ENCODE measurements around the gene LEUTX.

The LEUTX gene

DNA sequence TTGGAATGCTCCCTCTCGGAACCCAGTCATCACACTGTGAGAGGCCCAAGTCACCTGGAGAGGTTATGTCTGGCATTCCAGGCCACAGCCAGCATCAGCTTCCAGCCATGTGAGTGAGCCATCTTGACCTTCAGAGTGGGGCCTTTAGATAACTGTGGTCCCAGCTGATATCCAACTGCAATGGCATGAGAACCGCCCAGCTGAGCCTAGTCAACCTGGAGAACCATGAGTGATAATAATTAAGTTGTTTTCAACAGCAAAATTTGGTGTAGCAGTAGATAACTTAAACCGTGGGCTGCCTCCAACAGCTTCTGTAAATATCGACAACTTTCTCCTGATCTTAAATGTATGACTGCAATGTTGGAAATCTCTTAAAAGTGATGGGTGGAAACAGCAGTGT, 30.7 kb downstream of the LEUTX start:
- no peak overlapping the region for H4K8ac ChIP-seq (ENCODE audit: low read depth, low read length)
- no CpG with 5 or more reads among the region's 4 CpGs for WGBS, 2 donors (ENCODE audit: extremely low coverage in 2 of 2, insufficient read length in 2 of 2, insufficient replicate concordance in 1 of 2)
- H3K23ac ChIP-seq (ENCODE audit: low read depth, low read length, poor library complexity), result no peak overlapping the region
- no peak overlapping the region for H3K14ac ChIP-seq (ENCODE audit: low read length)
- H3K27me3 ChIP-seq (ENCODE audit: control insufficient read depth in 3 of 3, insufficient read depth in 3 of 3, low read depth in 1 of 3, low read length in 3 of 3), result no peaks in the 10 kb centered on the region
- no peak overlapping the region for H3K9ac ChIP-seq (ENCODE audit: low read depth, low read length, poor library complexity)
- no peak overlapping the region for H3K4me2 ChIP-seq (ENCODE audit: insufficient read depth, low read length, poor library complexity, severe bottlenecking)
- H3K4me3 ChIP-seq (ENCODE audit: low read length in 2 of 2), result no peak overlapping the region
- H3K4me1 ChIP-seq (ENCODE audit: control insufficient read depth in 2 of 2, insufficient read depth in 1 of 2, low read depth in 1 of 2, low read length in 2 of 2), result no peaks in the 10 kb centered on the region
- no peak overlapping the region for H2BK5ac ChIP-seq (ENCODE audit: low read length)
- DNase-seq (ENCODE audit: low spot score), result no peak
- no peak overlapping the region for H3K27ac ChIP-seq (replicated peaks; ENCODE audit: low read length)
- H3K79me1 ChIP-seq (ENCODE audit: low read depth, low read length), result no peaks in the 10 kb centered on the region
- no peak overlapping the region for H2BK12ac ChIP-seq (ENCODE audit: low read length)
- no peak overlapping the region for H3K4ac ChIP-seq (ENCODE audit: low read length)
- H4K91ac ChIP-seq (ENCODE audit: low read depth, low read length, poor library complexity), result no peak overlapping the region
- no peak overlapping the region for H2BK120ac ChIP-seq (ENCODE audit: low read depth, low read length)
- no peaks in the 10 kb centered on the region for H3K9me3 ChIP-seq (replicated peaks in 1 of 2; ENCODE audit: control insufficient read depth in 2 of 2, insufficient read depth in 1 of 2, low read depth in 1 of 2, low read length in 2 of 2)
- H2AFZ ChIP-seq (ENCODE audit: low read length), result no peak overlapping the region
- no peak overlapping the region for H3K18ac ChIP-seq (ENCODE audit: low read length)
- H2BK15ac ChIP-seq (ENCODE audit: low read length), result no peak overlapping the region
- H3K36me3 ChIP-seq (replicated peaks in 1 of 2; ENCODE audit: control insufficient read depth in 2 of 2, insufficient read depth in 2 of 2, low read length in 2 of 2), result no peaks in the 10 kb centered on the region
- H2AK5ac ChIP-seq (ENCODE audit: low read depth, low read length), result no peak overlapping the region

- no peaks in the 10 kb centered on the region for H3K9me3 ChIP-seq (replicated peaks in 1 of 2; ENCODE audit: control insufficient read depth in 2 of 2, insufficient read depth in 1 of 2, low read depth in 1 of 2, low read length in 2 of 2)
- no peak overlapping the region for H2BK120ac ChIP-seq (ENCODE audit: low read depth, low read length)
- H3K27ac ChIP-seq (replicated peaks; ENCODE audit: low read length), result no peak overlapping the region
- no peak overlapping the region for H3K9ac ChIP-seq (ENCODE audit: low read depth, low read length, poor library complexity)
- no peak for DNase-seq (ENCODE audit: low spot score)
- H4K91ac ChIP-seq (ENCODE audit: low read depth, low read length, poor library complexity), result no peak overlapping the region
- H2BK15ac ChIP-seq (ENCODE audit: low read length), result no peak overlapping the region
- no peaks in the 10 kb centered on the region for H3K79me1 ChIP-seq (ENCODE audit: low read depth, low read length)
- no peak overlapping the region for H3K23ac ChIP-seq (ENCODE audit: low read depth, low read length, poor library complexity)
- H4K8ac ChIP-seq (ENCODE audit: low read depth, low read length), result no peak overlapping the region
- no peak overlapping the region for H3K4ac ChIP-seq (ENCODE audit: low read length)
- H3K4me2 ChIP-seq (ENCODE audit: insufficient read depth, low read length, poor library complexity, severe bottlenecking), result no peak overlapping the region
- H2AK5ac ChIP-seq (ENCODE audit: low read depth, low read length), result no peak overlapping the region
- H3K18ac ChIP-seq (ENCODE audit: low read length), result no peak overlapping the region
- WGBS, 2 donors (ENCODE audit: extremely low coverage in 2 of 2, insufficient read length in 2 of 2, insufficient replicate concordance in 1 of 2), result no CpG with 5 or more reads among the region's 4 CpGs
- no peaks in the 10 kb centered on the region for H3K36me3 ChIP-seq (replicated peaks in 1 of 2; ENCODE audit: control insufficient read depth in 2 of 2, insufficient read depth in 2 of 2, low read length in 2 of 2)
- H3K4me3 ChIP-seq (ENCODE audit: low read length in 2 of 2), result no peak overlapping the region
- no peaks in the 10 kb centered on the region for H3K4me1 ChIP-seq (ENCODE audit: control insufficient read depth in 2 of 2, insufficient read depth in 1 of 2, low read depth in 1 of 2, low read length in 2 of 2)
- H3K27me3 ChIP-seq (ENCODE audit: control insufficient read depth in 3 of 3, insufficient read depth in 3 of 3, low read depth in 1 of 3, low read length in 3 of 3), result no peaks in the 10 kb centered on the region
- no peak overlapping the region for H2BK12ac ChIP-seq (ENCODE audit: low read length)
- H2BK5ac ChIP-seq (ENCODE audit: low read length), result no peak overlapping the region
- no peak overlapping the region for H3K14ac ChIP-seq (ENCODE audit: low read length)
- H2AFZ ChIP-seq (ENCODE audit: low read length), result no peak overlapping the region
Measured at GRCh38 chr19:39810424-39810823, 31.8 kb downstream of the LEUTX start.

- Histone ChIP-seq H3K27me3 (ENCODE audit: control insufficient read depth in 3 of 3, insufficient read depth in 3 of 3, low read depth in 1 of 3, low read length in 3 of 3) (no peaks in the 10 kb centered on the region), H2BK120ac (ENCODE audit: low read depth, low read length) (no peak overlapping the region), H2AK5ac (ENCODE audit: low read depth, low read length) (no peak overlapping the region), H4K8ac (ENCODE audit: low read depth, low read length) (peak overlapping the region; percentile 17), H3K9ac (ENCODE audit: low read depth, low read length, poor library complexity) (no peak overlapping the region), H3K9me3 (replicated peaks in 1 of 2; ENCODE audit: control insufficient read depth in 2 of 2, insufficient read depth in 1 of 2, low read depth in 1 of 2, low read length in 2 of 2) (no peaks in the 10 kb centered on the region), H3K4ac (ENCODE audit: low read length) (no peak overlapping the region), H3K36me3 (replicated peaks in 1 of 2; ENCODE audit: control insufficient read depth in 2 of 2, insufficient read depth in 2 of 2, low read length in 2 of 2) (no peaks in the 10 kb centered on the region), H3K23ac (ENCODE audit: low read depth, low read length, poor library complexity) (no peak overlapping the region), H3K4me1 (ENCODE audit: control insufficient read depth in 2 of 2, insufficient read depth in 1 of 2, low read depth in 1 of 2, low read length in 2 of 2) (no peaks in the 10 kb centered on the region), H3K18ac (ENCODE audit: low read length) (no peak overlapping the region), H2BK5ac (ENCODE audit: low read length) (no peak overlapping the region), H3K79me1 (ENCODE audit: low read depth, low read length) (no peaks in the 10 kb centered on the region), H3K27ac (replicated peaks; ENCODE audit: low read length) (no peak overlapping the region), H3K14ac (ENCODE audit: low read length) (no peak overlapping the region), H3K4me2 (ENCODE audit: insufficient read depth, low read length, poor library complexity, severe bottlenecking) (no peak overlapping the region), H2AFZ (ENCODE audit: low read length) (no peak overlapping the region), H2BK12ac (ENCODE audit: low read length) (no peak overlapping the region), H4K91ac (ENCODE audit: low read depth, low read length, poor library complexity) (no peak overlapping the region), H2BK15ac (ENCODE audit: low read length) (no peak overlapping the region), H3K4me3 (ENCODE audit: low read length in 2 of 2) (no peak overlapping the region)
- no CpG with 5 or more reads among the region's 4 CpGs for WGBS, 2 donors (ENCODE audit: extremely low coverage in 2 of 2, insufficient read length in 2 of 2, insufficient replicate concordance in 1 of 2)
- DNase-seq (ENCODE audit: low spot score), result no peak
Measured at GRCh38 chr19:39811064-39811463, 32.4 kb downstream of the LEUTX start.

DNA sequence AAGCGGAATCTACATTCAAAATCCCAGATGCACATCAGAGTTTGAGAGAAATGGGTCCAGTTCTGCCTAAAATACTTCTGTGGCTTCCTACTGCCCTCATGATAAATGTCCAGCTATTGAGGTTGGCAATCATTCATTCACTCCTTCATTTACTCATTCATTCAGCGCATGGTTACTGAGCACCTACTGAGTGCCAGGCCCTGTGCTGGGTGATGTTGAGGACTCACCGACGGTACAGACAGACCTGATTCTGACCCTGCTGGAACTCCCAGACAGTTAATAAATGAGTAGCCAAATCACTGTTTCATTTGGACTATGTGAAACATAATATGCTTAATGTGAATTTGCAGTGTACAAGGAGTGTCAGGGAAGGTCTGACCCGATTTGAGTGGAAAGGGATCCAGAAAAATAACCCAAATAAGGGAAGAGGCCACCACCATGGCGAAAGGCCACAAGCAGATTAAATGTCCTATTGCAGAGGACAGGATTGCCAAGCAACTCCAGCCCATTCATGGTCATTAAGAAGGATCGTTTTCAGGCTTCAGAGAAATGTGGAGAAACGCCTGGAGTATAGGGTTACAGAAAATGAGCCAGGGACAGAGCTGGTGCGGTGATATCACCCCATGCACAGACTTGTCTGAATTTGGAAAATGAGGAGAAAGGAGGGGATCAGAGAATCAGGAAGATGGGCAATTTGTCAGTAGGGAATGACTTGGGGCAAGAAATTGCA, 34.8 kb downstream of the LEUTX start:
- Histone ChIP-seq H3K36me3 (replicated peaks in 1 of 2; ENCODE audit: control insufficient read depth in 2 of 2, insufficient read depth in 2 of 2, low read length in 2 of 2) (peaks cover 2 to 5% of the 10 kb centered on the region in 2 donors), H3K14ac (ENCODE audit: low read length) (no peak overlapping the region), H2BK12ac (ENCODE audit: low read length) (no peak overlapping the region), H2AFZ (ENCODE audit: low read length) (no peak overlapping the region), H4K8ac (ENCODE audit: low read depth, low read length) (no peak overlapping the region), H3K27ac (replicated peaks; ENCODE audit: low read length) (no peak overlapping the region), H3K79me1 (ENCODE audit: low read depth, low read length) (no peaks in the 10 kb centered on the region), H3K23ac (ENCODE audit: low read depth, low read length, poor library complexity) (no peak overlapping the region), H3K27me3 (ENCODE audit: control insufficient read depth in 3 of 3, insufficient read depth in 3 of 3, low read depth in 1 of 3, low read length in 3 of 3) (no peaks in the 10 kb centered on the region), H3K4me3 (ENCODE audit: low read length in 2 of 2) (no peak overlapping the region), H2AK5ac (ENCODE audit: low read depth, low read length) (no peak overlapping the region), H3K4ac (ENCODE audit: low read length) (no peak overlapping the region), H3K4me2 (ENCODE audit: insufficient read depth, low read length, poor library complexity, severe bottlenecking) (no peak overlapping the region), H2BK5ac (ENCODE audit: low read length) (no peak overlapping the region), H2BK15ac (ENCODE audit: low read length) (no peak overlapping the region), H3K9me3 (replicated peaks in 1 of 2; ENCODE audit: control insufficient read depth in 2 of 2, insufficient read depth in 1 of 2, low read depth in 1 of 2, low read length in 2 of 2) (no peaks in the 10 kb centered on the region), H3K18ac (ENCODE audit: low read length) (no peak overlapping the region), H4K91ac (ENCODE audit: low read depth, low read length, poor library complexity) (no peak overlapping the region), H2BK120ac (ENCODE audit: low read depth, low read length) (no peak overlapping the region), H3K4me1 (ENCODE audit: control insufficient read depth in 2 of 2, insufficient read depth in 1 of 2, low read depth in 1 of 2, low read length in 2 of 2) (no peaks in the 10 kb centered on the region), H3K9ac (ENCODE audit: low read depth, low read length, poor library complexity) (no peak overlapping the region)
- no peak for DNase-seq (ENCODE audit: low spot score)
- no CpG with 5 or more reads among the region's 9 CpGs for WGBS, 2 donors (ENCODE audit: extremely low coverage in 2 of 2, insufficient read length in 2 of 2, insufficient replicate concordance in 1 of 2)

Data from neuronal stem cell (in vitro differentiated cells).